ENCODE results near the gene MRI1. TPM values are rescaled to one million over a fixed set of nuclear protein-coding genes. Genes with fewer than 3 reads are reported as not detected.

Gene MRI1
- total RNA-seq, 2 donors from 2014 or later, result 19.6 to 29.6 TPM

- Histone ChIP-seq H3K27ac (ENCODE audit: low read depth, low read length) (peak within 1 kb of the TSS; percentile 84), H3K27me3 (ENCODE audit: control insufficient read depth, insufficient read depth, low read length, poor library complexity, severe bottlenecking) (no peaks in the 10 kb centered on the region), H3K4me3 (ENCODE audit: low read length) (peak within 1 kb of the TSS; percentile 91), H3K9ac (ENCODE audit: extremely low read depth, low read length, poor library complexity, severe bottlenecking) (peak within 1 kb of the TSS; percentile 83), H3K9me3 (ENCODE audit: control insufficient read depth, low read length) (no peaks in the 10 kb centered on the region), H3K36me3 (ENCODE audit: control insufficient read depth, insufficient read depth, low read length) (no peaks in the 10 kb centered on the region), H3K4me1 (ENCODE audit: control insufficient read depth, insufficient read depth, low read length) (peaks cover 5% of the 10 kb centered on the region)
- Mint-ChIP-seq H3K27ac (peak within 1 kb of the TSS; percentile 99), H3K27me3 (ENCODE audit: insufficient read depth) (peaks cover 2% of the 10 kb centered on the region), H3K4me1 (peaks cover 13% of the 10 kb centered on the region), H3K9me3 (no peaks in the 10 kb centered on the region), H3K4me3 (peak within 1 kb of the TSS; percentile 86), H3K36me3 (ENCODE audit: low read depth) (peaks cover 11% of the 10 kb centered on the region)
- peak; percentile 100 for DNase-seq
- no peak for TF ChIP-seq CTCF (conservative IDR thresholded peaks at IDR 0.05)
- WGBS, 2 experiments (ENCODE audit: insufficient coverage in 1 of 2, insufficient read length in 1 of 2), result 0 to 3% methylated on average over 15 to 71 of the region's 71 CpGs
These were observed 30.7 kb downstream of the MRI1 start, which contains the start of gene ZSWIM4 for GRCh38 chr19:13794757-13795589. Gene ZSWIM4 (plus strand): TSS chr19:13795443. CDS start chr19:13795649, 206 bp downstream.

- H3K27ac Mint-ChIP-seq, result peak overlapping the region; percentile 93
- no peaks in the 10 kb centered on the region for H3K27me3 ChIP-seq (ENCODE audit: control insufficient read depth, insufficient read depth, low read length, poor library complexity, severe bottlenecking)
- peaks cover 5% of the 10 kb centered on the region for H3K4me1 ChIP-seq (ENCODE audit: control insufficient read depth, insufficient read depth, low read length)
- 1 to 17% methylated on average over 4 to 41 of the region's 42 CpGs for WGBS, 2 experiments (ENCODE audit: insufficient coverage in 1 of 2, insufficient read length in 1 of 2)
- peaks cover 2% of the 10 kb centered on the region for H3K27me3 Mint-ChIP-seq (ENCODE audit: insufficient read depth)
- DNase-seq, result peak; percentile 59
- peak overlapping the region; percentile 83 for H3K9ac ChIP-seq (ENCODE audit: extremely low read depth, low read length, poor library complexity, severe bottlenecking)
- H3K4me3 Mint-ChIP-seq, result peak overlapping the region; percentile 86
- peaks cover 14% of the 10 kb centered on the region for H3K36me3 Mint-ChIP-seq (ENCODE audit: low read depth)
- no peaks in the 10 kb centered on the region for H3K9me3 ChIP-seq (ENCODE audit: control insufficient read depth, low read length)
- peak overlapping the region; percentile 91 for H3K4me3 ChIP-seq (ENCODE audit: low read length)
- no peaks in the 10 kb centered on the region for H3K9me3 Mint-ChIP-seq
- peak overlapping the region; percentile 83 for H3K27ac ChIP-seq (ENCODE audit: low read depth, low read length)
- no peak for TF ChIP-seq CTCF (conservative IDR thresholded peaks at IDR 0.05)
- peaks cover 13% of the 10 kb centered on the region for H3K4me1 Mint-ChIP-seq
- H3K36me3 ChIP-seq (ENCODE audit: control insufficient read depth, insufficient read depth, low read length), result peaks cover 2% of the 10 kb centered on the region
These were observed 31.4 kb downstream of the MRI1 start for GRCh38 chr19:13795595-13796300.

- Histone ChIP-seq H3K4me1 (ENCODE audit: control insufficient read depth, insufficient read depth, low read length) (peaks cover 5% of the 10 kb centered on the region), H3K9ac (ENCODE audit: extremely low read depth, low read length, poor library complexity, severe bottlenecking) (peak overlapping the region; percentile 83), H3K27me3 (ENCODE audit: control insufficient read depth, insufficient read depth, low read length, poor library complexity, severe bottlenecking) (no peaks in the 10 kb centered on the region), H3K4me3 (ENCODE audit: low read length) (peak overlapping the region; percentile 91), H3K36me3 (ENCODE audit: control insufficient read depth, insufficient read depth, low read length) (peaks cover 7% of the 10 kb centered on the region), H3K27ac (ENCODE audit: low read depth, low read length) (no peak overlapping the region), H3K9me3 (ENCODE audit: control insufficient read depth, low read length) (no peaks in the 10 kb centered on the region)
- Mint-ChIP-seq H3K27me3 (ENCODE audit: insufficient read depth) (peaks cover 2% of the 10 kb centered on the region), H3K27ac (peak overlapping the region; percentile 93), H3K9me3 (no peaks in the 10 kb centered on the region), H3K4me3 (peak overlapping the region; percentile 86), H3K36me3 (ENCODE audit: low read depth) (peaks cover 21% of the 10 kb centered on the region), H3K4me1 (peaks cover 13% of the 10 kb centered on the region)
- TF ChIP-seq CTCF (conservative IDR thresholded peaks at IDR 0.05), result no peak
- WGBS, 2 experiments (ENCODE audit: insufficient coverage in 1 of 2, insufficient read length in 1 of 2), result 36 to 48% methylated on average over 11 to 12 of the region's 12 CpGs
- peak; percentile 81 for DNase-seq
These were observed 32.2 kb downstream of the MRI1 start for GRCh38 chr19:13796301-13797057.
